GM12874 (cell line): ENCODE measurements around the gene HMOX1.

Experiments used
- CTCF ChIP-seq: IDR thresholded peaks from 2 replicates; pipeline ENCODE4 v1.5.1; 2011; ENCODE audit warnings: low read depth, mild to moderate bottlenecking, control low read depth, low read length, moderate library complexity; ENCODE audit not compliant: insufficient read depth

The HMOX1 gene

GRCh38 chr22:35425546-35425945 is 44.6 kb downstream of the HMOX1 start:
- TF ChIP-seq CTCF, result no peak

- no peak for TF ChIP-seq CTCF
Measured at GRCh38 chr22:35425971-35426800, 45.3 kb downstream of the HMOX1 start.

GRCh38 chr22:35426801-35427140 is 45.9 kb downstream of the HMOX1 start:
- TF ChIP-seq CTCF, result no peak

GRCh38 chr22:35430897-35431322 is 50.0 kb downstream of the HMOX1 start:
- peak; percentile 76 for TF ChIP-seq CTCF

GRCh38 chr22:35431483-35432227 is 50.8 kb downstream of the HMOX1 start:
- TF ChIP-seq CTCF, result no peak

GRCh38 chr22:35432228-35432905 is 51.5 kb downstream of the HMOX1 start:
- TF ChIP-seq CTCF, result no peak

- TF ChIP-seq CTCF, result no peak
Measured at GRCh38 chr22:35434061-35434710, 53.3 kb downstream of the HMOX1 start.
